Left ventricle myocardium inferior (tissue), 1 donor: ENCODE measurements around the gene PMEL. TPM values are rescaled to one million over a fixed set of nuclear protein-coding genes. Genes with fewer than 3 reads are reported as not detected.
A peak's percentile ranks its signal among the peaks of the same experiment; 100 is the strongest.

ENCODE experiments used
- DNase-seq: peaks from one replicate; pipeline ENCODE4 v3.0.0-alpha.2; 2020
- H3K27ac ChIP-seq: fragments of 200-600 bp; replicated peaks from 2 replicates; pipeline ENCODE4 v1.8.0; 2021
- H3K27me3 ChIP-seq: fragments of 200-600 bp; 2 replicates; pipeline ENCODE4 v1.8.0; 2021; ENCODE audit warnings: low read depth
- H3K36me3 ChIP-seq: fragments of 200-600 bp; 2 replicates; pipeline ENCODE4 v1.8.0; 2021
- H3K4me1 ChIP-seq: fragments of 200-600 bp; 2 replicates; pipeline ENCODE4 v1.8.0; 2021
- H3K4me3 ChIP-seq: fragments of 200-600 bp; 2 replicates; pipeline ENCODE4 v1.8.0; 2021; ENCODE audit warnings: mild to moderate bottlenecking, moderate library complexity
- H3K9me3 ChIP-seq: fragments of 200-600 bp; replicated peaks from 2 replicates; pipeline ENCODE4 v1.8.0; 2021
- CTCF ChIP-seq: fragments of 200-600 bp; IDR thresholded peaks from 2 replicates; pipeline ENCODE4 v1.8.0; 2021; ENCODE audit warnings: antibody characterized with exemption, mild to moderate bottlenecking, borderline replicate concordance
- intact Hi-C: fragments of 100-400 bp; cut with micrococcal nuclease; formaldehyde crosslinking; loops from one replicate; pipeline ENCODE4 v1.11.0; 2022
- total RNA-seq: library from RNA; stranded (reverse); fragmentation: NEBNext Ultra II Directional; extraction: Animal tissue kit (Norgen Biotek cat#: 25700); gene quantifications from one replicate; pipeline ENCODE4 v1.2.1, GENCODE V29; 2021
- donor health status: DM: no; HTN: yes; CAD: no; lungs with severe emphysema.

PMEL gene
- total RNA-seq, 1 donor from 2014 or later = 0.16 TPM

- Histone ChIP-seq H3K36me3 (peaks cover 44% of the 10 kb centered on the region), H3K27ac (peak overlapping the region; percentile 89), H3K9me3 (no peaks in the 10 kb centered on the region), H3K4me3 (peak overlapping the region; percentile 78), H3K27me3 (no peaks in the 10 kb centered on the region), H3K4me1 (peaks cover 15% of the 10 kb centered on the region)
- intact Hi-C loops = no loop called here
- DNase-seq = no peak
- TF ChIP-seq CTCF = no peak
These were observed 31.7 kb upstream of the PMEL start for GRCh38 chr12:55997535-55997859.

GRCh38 chr12:55996715-55997534, 31.1 kb upstream of the PMEL start, which contains the start of gene SUOX:
TSS of gene SUOX (plus strand) at chr12:55997276. CDS start at chr12:56002222, 4,946 bp downstream.
- no peak for TF ChIP-seq CTCF
- Histone ChIP-seq H3K9me3 (no peaks in the 10 kb centered on the region), H3K27ac (peak within 1 kb of the TSS; percentile 89), H3K4me1 (peaks cover 15% of the 10 kb centered on the region), H3K27me3 (no peaks in the 10 kb centered on the region), H3K36me3 (peaks cover 44% of the 10 kb centered on the region), H3K4me3 (peak within 1 kb of the TSS; percentile 78)
- intact Hi-C loops = no loop called here
- peak; percentile 97 for DNase-seq

- DNase-seq = no peak
- Histone ChIP-seq H3K36me3 (peaks cover 51% of the 10 kb centered on the region), H3K27me3 (no peaks in the 10 kb centered on the region), H3K4me1 (peaks cover 15% of the 10 kb centered on the region), H3K27ac (peak overlapping the region; percentile 89), H3K9me3 (no peaks in the 10 kb centered on the region), H3K4me3 (peak overlapping the region; percentile 78)
- intact Hi-C loops = no loop called here
- peak; percentile 86 for TF ChIP-seq CTCF
These were observed 30.4 kb upstream of the PMEL start for GRCh38 chr12:55996201-55996714.

- Histone ChIP-seq H3K36me3 (peaks cover 57% of the 10 kb centered on the region), H3K4me3 (no peak overlapping the region), H3K9me3 (no peaks in the 10 kb centered on the region), H3K4me1 (peaks cover 15% of the 10 kb centered on the region), H3K27me3 (no peaks in the 10 kb centered on the region), H3K27ac (no peak overlapping the region)
- TF ChIP-seq CTCF = no peak
- intact Hi-C loops = no loop called here
- DNase-seq = no peak
These were observed 29.5 kb upstream of the PMEL start for GRCh38 chr12:55995366-55995765.

GRCh38 chr12:55993230-55993853, 27.5 kb upstream of the PMEL start:
- no peak for TF ChIP-seq CTCF
- no peak overlapping the region for H3K4me3 ChIP-seq
- no peaks in the 10 kb centered on the region for H3K27me3 ChIP-seq
- H3K27ac ChIP-seq = peak overlapping the region; percentile 3
- H3K9me3 ChIP-seq = no peaks in the 10 kb centered on the region
- H3K36me3 ChIP-seq = peaks cover 69% of the 10 kb centered on the region
- H3K4me1 ChIP-seq = peaks cover 11% of the 10 kb centered on the region
- intact Hi-C loops = no loop called here
- DNase-seq = no peak
